Activated naive CD4-positive, alpha-beta T cell treated with anti-CD3 and anti-CD28 coated beads, Interleukin-2, amount 50 U/mL, for 24 hours (primary cell): Measurements from ENCODE around the gene LRRN4CL.
A peak's percentile ranks its signal among the peaks of the same experiment; 100 is the strongest.
"Not testable (repeated sequence)": the region's sequence is repeated elsewhere in the genome, so short reads cannot be mapped to it uniquely, and the experiment has no call there.

Source experiments
- H3K27ac Mint-ChIP-seq: one replicate; pipeline ENCODE4 v1.8.0; 2021; ENCODE audit warnings: mild to moderate bottlenecking, mixed read lengths
- H3K27me3 Mint-ChIP-seq: one replicate; pipeline ENCODE4 v1.8.0; 2021; ENCODE audit warnings: mixed read lengths
- H3K36me3 Mint-ChIP-seq: one replicate; pipeline ENCODE4 v1.8.0; 2021; ENCODE audit warnings: mixed read lengths
- H3K4me1 Mint-ChIP-seq: one replicate; pipeline ENCODE4 v1.8.0; 2021; ENCODE audit warnings: mixed read lengths
- H3K4me3 Mint-ChIP-seq: one replicate; pipeline ENCODE4 v1.8.0; 2021; ENCODE audit warnings: mild to moderate bottlenecking, mixed read lengths
- H3K9me3 Mint-ChIP-seq: one replicate; pipeline ENCODE4 v1.8.0; 2021; ENCODE audit warnings: mixed read lengths

The LRRN4CL gene

DNA sequence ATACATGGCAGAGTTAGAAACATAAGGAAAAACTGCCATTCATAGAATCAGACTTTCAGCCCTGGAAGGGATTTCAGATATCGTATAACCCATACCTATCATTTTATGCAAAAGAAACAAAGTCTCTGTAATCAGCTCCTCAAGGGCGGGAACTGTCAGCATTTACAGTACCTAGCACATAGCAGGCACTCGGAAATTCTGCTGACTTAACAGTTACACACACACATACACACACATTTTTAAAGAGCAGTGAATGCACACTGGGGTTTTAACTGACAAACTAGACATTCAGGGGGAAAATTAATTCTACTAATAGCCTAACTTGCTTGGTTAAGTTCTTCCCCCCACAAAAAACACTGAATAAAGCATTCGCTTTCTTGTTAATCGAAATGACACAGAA, 26.9 kb upstream of the LRRN4CL start:
- Mint-ChIP-seq H3K4me3 (no peak overlapping the region), H3K36me3 (peaks cover 31% of the 10 kb centered on the region), H3K4me1 (peaks cover 52% of the 10 kb centered on the region), H3K9me3 (no peaks in the 10 kb centered on the region), H3K27me3 (no peaks in the 10 kb centered on the region), H3K27ac (peak overlapping the region; percentile 55)

DNA sequence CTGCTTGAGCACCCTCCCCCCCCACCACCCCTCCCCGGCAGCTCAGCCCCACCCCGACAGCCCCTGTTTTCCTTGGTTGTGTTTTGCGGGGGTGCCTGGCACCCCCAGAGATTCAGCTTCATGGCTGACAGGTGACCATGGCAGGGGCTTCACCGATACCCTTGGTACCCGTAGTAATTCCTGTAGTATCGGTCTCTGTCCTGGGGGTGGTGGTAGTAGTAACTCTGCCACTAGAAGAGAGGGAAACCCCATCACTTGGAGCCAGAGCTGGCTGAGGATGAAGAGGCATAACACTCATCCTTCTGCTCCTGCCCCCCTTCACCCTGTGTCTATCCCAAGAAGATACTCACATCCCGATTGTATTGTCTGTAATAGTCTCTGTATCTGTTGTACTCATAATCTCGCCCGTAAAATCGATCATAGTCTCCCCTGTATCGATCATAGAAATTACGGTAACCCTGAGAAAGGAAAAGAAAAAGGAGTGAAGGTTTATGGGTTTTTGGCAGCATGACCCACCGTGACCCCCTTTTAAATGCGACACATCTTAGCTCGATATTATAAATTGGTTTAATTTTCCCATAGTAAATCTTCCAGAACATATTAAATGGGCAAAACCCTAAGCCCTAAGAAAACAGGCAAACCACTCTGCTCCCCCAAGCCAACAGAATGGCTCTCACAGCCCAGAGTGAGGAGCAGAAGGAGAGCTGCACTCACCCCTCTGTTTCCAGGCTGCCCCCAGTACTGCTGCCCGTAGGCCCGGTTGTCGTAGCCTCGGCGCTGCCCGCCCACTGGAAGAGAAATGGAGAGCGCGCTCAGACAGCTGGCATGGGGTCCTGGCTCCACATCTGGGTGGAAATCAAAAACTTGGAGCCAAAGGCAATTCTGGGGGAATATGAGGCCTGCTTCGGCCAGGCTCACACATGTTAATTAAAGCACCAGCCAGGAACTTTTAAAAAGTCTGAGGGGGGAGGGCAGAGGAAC, 26.1 kb upstream of the LRRN4CL start:
- peaks cover 28% of the 10 kb centered on the region for H3K36me3 Mint-ChIP-seq

DNA sequence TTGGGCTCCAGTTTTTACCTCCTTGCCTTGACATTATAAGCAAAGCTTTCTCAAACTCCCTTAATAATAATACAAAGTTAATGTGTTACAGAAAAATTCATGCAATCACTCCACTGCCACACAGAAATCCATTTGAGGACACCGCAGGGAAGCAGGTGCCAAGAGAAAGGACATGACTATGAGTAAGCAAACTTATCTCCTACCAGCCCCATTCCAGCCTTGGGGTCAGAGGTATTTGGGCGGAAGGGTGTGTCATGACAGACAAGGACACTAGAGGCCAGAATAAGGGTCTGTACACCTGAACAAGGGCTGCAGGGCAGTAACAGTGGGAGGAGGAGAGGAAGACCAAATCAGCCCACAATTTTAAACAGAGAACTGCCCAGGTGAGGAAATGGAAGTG, 24.0 kb upstream of the LRRN4CL start:
- peak overlapping the region; percentile 80 for H3K27ac Mint-ChIP-seq
- no peaks in the 10 kb centered on the region for H3K27me3 Mint-ChIP-seq
- H3K4me1 Mint-ChIP-seq = peaks cover 57% of the 10 kb centered on the region
- no peak overlapping the region for H3K4me3 Mint-ChIP-seq
- peaks cover 19% of the 10 kb centered on the region for H3K36me3 Mint-ChIP-seq
- no peaks in the 10 kb centered on the region for H3K9me3 Mint-ChIP-seq

More for the DNA sequence above, 26.1 kb upstream of the LRRN4CL start:
- no peak overlapping the region for H3K4me3 Mint-ChIP-seq
- peaks cover 51% of the 10 kb centered on the region for H3K4me1 Mint-ChIP-seq
- no peaks in the 10 kb centered on the region for H3K9me3 Mint-ChIP-seq
- no peaks in the 10 kb centered on the region for H3K27me3 Mint-ChIP-seq
- peak overlapping the region; percentile 55 for H3K27ac Mint-ChIP-seq

DNA sequence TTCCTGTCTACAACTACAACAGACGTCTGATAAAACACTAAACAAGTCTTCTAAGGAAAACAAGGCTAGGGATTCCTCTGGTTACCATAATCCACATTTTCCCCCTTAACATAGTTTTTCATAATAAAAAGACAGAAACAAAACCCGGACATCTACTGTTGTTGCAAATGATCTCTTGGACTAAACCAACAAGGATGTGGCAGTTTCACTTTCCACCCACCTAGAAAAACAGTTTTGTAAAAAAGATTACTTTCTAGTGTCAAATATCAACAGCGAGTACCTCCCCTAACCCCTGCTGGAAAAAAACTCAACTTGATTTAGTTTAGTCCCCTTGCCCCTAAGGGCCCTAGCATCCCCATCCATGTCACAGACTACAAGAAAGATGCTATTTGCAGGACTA, 23.5 kb upstream of the LRRN4CL start:
- no peak overlapping the region for H3K4me3 Mint-ChIP-seq

DNA sequence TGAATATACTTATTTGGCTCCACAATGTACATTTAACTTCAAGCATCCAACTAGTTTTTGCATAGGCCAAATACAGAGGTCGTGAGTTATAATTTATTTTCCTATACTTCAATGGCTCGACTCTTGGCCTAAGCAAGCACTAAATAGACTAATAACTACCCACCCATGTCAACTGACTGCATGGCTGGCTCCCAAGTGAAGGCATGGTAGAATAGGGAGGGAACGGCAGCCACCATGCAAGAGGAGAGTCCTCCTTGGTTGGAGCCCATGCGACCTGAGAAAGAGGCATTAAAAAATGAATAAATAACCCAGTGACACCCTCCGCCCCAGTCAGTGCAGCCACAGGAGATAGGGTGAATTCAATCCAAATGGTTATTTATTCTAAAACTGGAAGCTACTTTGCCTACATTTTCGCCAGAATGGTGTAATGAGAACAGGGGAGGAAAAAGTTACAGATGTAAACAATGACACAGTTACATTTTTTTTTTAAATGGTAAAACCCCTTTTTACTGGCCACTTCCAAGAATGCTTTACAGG, 23.0 kb upstream of the LRRN4CL start:
- no peaks in the 10 kb centered on the region for H3K9me3 Mint-ChIP-seq
- peaks cover 15% of the 10 kb centered on the region for H3K36me3 Mint-ChIP-seq
- peaks cover 61% of the 10 kb centered on the region for H3K4me1 Mint-ChIP-seq
- H3K4me3 Mint-ChIP-seq = no peak overlapping the region
- no peaks in the 10 kb centered on the region for H3K27me3 Mint-ChIP-seq
- H3K27ac Mint-ChIP-seq = peak overlapping the region; percentile 92

More for the DNA sequence above, 23.5 kb upstream of the LRRN4CL start:
- Mint-ChIP-seq H3K27me3 (no peaks in the 10 kb centered on the region), H3K9me3 (no peaks in the 10 kb centered on the region), H3K4me1 (peaks cover 57% of the 10 kb centered on the region), H3K36me3 (peaks cover 15% of the 10 kb centered on the region), H3K27ac (peak overlapping the region; percentile 92)

DNA sequence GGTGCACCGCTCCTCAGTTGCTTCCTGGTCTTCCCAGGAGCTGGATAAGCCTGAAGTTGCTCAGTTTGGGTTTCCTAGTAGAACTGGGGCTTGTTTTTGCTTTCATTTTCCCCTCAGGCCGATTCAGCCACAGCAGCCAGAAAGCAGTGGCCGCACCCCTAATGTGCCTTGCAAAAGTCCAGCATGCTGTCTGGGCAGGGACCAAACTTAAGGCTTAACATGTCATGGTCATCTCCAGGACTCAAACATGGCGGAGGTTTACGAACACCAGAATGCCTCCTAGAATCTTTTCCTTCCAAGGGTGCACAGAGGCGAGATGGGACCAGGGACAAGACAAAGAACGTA, 20.6 kb upstream of the LRRN4CL start:
- Mint-ChIP-seq H3K4me3 (peak overlapping the region; percentile 92), H3K27me3 (no peaks in the 10 kb centered on the region), H3K36me3 (peaks cover 8% of the 10 kb centered on the region), H3K4me1 (peaks cover 68% of the 10 kb centered on the region), H3K27ac (peak overlapping the region; percentile 93), H3K9me3 (no peaks in the 10 kb centered on the region)

DNA sequence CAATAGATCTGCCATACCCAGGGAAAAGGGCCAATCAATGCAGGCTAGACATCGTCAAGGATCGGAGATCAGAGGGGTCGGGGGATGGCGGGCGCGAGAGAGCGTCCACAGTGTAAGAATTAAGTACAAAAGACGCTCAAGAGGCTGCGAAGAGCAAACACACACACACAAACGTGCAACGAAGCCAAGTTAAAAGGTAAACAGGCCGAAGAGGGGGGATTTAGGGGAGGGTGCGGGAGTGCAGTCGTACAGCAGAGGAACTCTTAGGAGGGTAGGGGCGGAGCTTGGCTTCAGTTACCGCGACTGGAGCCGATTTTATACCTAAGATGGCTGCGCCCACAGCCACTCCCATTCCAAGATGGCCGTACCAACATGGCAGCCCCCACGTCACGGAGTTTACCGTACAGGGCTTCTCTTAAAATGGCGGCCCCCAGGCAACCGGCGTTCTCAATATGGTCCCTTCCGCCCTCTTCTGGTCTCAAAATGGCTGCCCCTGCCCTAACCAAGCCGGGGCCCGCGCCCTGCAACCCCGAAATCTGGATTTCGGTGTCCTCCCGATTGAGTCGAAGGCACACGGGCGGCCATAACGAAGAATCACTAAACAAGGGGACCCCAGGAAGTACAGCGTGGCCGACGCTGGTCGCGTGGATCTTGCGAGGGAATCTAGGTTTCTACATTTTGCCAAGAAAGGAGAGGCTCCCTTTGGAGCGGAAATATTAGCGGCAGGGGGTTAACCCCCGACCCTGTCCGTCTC, 20.1 kb upstream of the LRRN4CL start:
- Mint-ChIP-seq H3K9me3 (no peaks in the 10 kb centered on the region), H3K4me1 (peaks cover 68% of the 10 kb centered on the region), H3K4me3 (peak overlapping the region; percentile 92), H3K27me3 (no peaks in the 10 kb centered on the region), H3K36me3 (peaks cover 8% of the 10 kb centered on the region), H3K27ac (peak overlapping the region; percentile 93)

DNA sequence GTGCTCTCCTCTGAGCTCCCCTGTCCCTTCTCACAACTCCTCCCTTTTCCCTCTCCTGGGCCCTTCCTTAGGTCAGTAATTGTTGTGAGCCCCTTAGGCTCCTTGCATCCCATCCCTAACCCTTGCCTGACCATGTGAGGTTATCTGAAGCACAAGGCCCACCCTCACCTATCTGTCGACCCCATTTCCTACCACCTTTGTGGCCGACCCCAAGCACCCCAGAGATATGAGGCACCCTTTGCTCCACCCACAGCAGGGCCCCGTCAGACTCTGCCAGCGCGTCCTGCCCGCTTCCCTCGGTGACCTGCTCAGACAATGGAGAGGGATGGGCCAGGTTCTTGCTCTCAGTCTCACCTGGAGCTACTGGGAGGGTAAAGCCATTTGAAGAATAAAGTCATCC, 19.5 kb upstream of the LRRN4CL start:
- Mint-ChIP-seq H3K9me3 (no peaks in the 10 kb centered on the region), H3K4me3 (peak overlapping the region; percentile 92), H3K4me1 (peaks cover 65% of the 10 kb centered on the region), H3K27me3 (no peaks in the 10 kb centered on the region), H3K36me3 (peaks cover 8% of the 10 kb centered on the region), H3K27ac (peak overlapping the region; percentile 93)

DNA sequence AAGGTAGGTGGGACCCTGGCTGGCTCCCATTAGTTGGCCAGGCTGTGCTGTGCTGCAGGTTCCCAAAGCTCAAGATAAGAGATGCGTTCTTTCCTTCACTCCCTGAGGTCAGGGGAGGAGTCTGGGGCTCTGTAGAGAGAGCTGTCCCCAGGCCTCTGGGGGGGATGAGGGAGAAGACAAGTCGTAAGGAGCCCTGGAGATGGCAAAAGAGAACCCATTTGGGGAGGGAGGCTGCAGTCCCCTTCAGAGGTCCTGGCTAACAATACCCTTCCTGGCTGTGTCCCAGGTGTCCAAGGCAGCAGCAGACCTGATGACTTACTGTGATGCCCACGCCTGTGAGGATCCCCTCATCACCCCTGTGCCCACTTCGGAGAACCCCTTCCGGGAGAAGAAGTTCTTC, 19.1 kb upstream of the LRRN4CL start:
- Mint-ChIP-seq H3K27me3 (no peaks in the 10 kb centered on the region), H3K4me3 (peak overlapping the region; percentile 92), H3K4me1 (peaks cover 62% of the 10 kb centered on the region), H3K36me3 (peaks cover 8% of the 10 kb centered on the region), H3K9me3 (no peaks in the 10 kb centered on the region), H3K27ac (peak overlapping the region; percentile 93)

DNA sequence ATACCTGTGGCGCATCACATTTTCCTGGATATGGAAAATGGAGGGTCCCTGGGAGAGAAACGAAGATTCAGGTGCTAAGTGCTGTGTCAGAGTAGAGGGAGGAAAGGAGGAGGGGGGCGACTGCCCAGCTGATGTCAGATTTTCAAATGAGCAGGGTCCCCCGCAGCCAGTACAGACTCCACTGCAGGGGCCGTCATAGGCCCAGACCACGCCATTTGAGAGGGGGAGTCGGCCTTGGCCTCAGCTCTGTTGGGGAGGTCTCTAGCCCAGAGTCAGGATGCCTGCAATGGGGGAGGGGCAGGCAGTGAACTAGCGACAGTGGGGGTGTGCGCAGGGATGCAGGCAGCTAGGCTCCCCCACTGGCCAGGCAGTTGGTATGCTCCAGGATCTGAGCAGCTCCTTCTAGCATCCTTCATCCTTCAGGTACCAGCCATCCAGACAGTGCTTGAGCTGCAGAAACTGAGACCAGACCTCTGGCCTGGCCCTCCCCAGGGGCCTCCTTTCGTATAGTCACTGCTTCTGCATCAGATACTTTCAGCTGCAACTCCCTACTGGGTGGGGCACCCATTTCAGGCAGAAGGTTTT, 18.0 kb upstream of the LRRN4CL start, which contains the start of the genes BSCL2 and GNG3:
TSS of gene BSCL2 (minus strand) at position 148 of the 585 bp plus-strand sequence. CDS start 229 bp downstream, outside the sequence.
TSS of gene GNG3 (plus strand) at position 400 of the 585 bp plus-strand sequence. CDS start 620 bp downstream, outside the sequence.
- Mint-ChIP-seq H3K27ac (peak within 1 kb of the TSS; percentile 93), H3K4me3 (peak within 1 kb of the TSS; percentile 92), H3K27me3 (no peaks in the 10 kb centered on the region), H3K36me3 (peaks cover 5% of the 10 kb centered on the region), H3K9me3 (no peaks in the 10 kb centered on the region), H3K4me1 (peaks cover 52% of the 10 kb centered on the region)

DNA sequence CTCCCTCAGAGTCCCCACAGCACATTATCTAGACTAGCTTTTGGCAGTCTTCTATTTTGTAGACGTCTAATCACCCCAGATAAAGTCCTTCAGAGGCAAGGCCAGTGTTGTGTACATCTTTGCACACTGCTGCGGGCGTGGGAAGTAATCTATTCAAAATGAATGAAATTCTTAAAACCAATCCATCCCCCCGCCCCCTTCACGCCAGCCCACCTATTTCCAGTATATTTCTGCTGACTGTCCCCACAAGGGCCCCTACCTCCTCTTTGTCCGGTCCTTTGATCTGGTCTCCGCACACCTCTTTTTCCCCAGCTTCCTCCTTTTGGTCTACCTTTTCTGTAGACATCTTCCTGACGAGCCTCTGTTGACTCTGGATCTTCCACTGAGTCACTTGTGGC, 17.5 kb upstream of the LRRN4CL start:
- peaks cover 48% of the 10 kb centered on the region for H3K4me1 Mint-ChIP-seq
- peaks cover 3% of the 10 kb centered on the region for H3K36me3 Mint-ChIP-seq

DNA sequence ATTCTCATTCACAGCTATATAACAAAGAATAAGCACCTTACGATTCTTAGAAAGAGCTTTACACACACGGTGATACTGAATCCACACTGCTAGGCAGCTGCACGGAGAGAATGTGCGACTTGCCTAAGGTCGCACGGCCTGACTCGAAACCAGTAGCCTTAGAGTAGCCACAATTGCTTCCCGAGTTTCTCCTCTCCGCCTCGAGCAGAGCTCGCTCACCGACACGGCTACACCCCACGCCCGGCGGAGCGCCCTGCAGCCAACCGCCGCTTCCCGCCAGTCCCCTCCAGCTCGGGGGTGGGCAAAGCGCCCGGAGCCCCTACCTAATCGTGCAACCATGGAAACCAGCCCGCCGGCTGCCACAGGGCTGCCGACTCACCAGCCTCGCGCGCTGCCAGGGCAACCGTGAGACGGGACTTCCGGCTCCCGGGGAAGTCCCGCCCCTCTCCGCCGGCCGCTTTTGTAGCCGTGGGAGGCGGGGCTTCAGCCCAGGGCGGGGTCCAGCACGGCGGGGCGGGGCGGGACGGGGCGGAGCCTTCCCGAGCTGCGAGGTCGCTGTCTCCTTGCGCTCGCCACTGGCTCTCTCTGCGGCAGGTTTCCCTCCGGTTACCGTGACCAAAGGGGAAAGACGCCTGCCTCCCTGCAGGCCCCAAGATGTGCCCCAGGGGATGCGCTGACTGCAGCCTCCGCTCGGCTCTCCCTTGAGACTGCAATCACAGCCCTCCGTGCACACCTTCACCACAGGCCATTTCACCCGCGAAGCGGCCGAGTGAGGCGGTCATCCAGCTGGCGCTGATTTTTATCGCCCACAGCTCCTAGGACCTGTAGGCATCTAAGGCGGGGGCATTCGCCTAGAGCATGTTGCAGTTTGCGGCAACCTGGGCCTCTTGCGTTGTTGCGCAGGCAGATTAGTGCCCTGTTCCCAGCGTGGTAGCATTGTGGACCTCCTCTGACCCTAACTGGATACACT, 16.8 kb upstream of the LRRN4CL start:
- Mint-ChIP-seq H3K4me3 (peak overlapping the region; percentile 93), H3K27ac (peak overlapping the region; percentile 46), H3K9me3 (no peaks in the 10 kb centered on the region), H3K4me1 (peaks cover 48% of the 10 kb centered on the region), H3K36me3 (peaks cover 3% of the 10 kb centered on the region), H3K27me3 (no peaks in the 10 kb centered on the region)

More for the DNA sequence above, 17.5 kb upstream of the LRRN4CL start:
- H3K27me3 Mint-ChIP-seq = no peaks in the 10 kb centered on the region
- H3K9me3 Mint-ChIP-seq = no peaks in the 10 kb centered on the region
- H3K27ac Mint-ChIP-seq = peak overlapping the region; percentile 41
- peak overlapping the region; percentile 58 for H3K4me3 Mint-ChIP-seq

DNA sequence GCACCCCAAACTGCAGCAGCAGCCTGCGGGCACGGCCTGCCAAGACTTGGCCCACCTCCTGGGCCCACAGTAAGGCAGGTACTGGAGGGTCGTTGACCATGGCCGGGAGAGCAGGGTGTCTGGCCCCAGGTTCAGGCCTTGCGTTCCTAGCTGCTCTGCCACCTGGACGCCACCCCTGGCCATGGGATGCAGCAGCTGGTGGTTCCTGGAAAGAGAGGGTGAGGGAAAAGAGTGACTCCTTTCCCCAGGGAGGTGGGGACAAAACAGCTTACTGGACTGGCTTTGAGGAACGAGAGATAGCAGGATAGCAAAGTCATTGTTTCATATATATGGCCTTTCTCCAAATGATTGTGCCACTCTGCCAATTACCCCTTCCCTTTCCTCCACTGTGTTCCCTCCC, 16.1 kb upstream of the LRRN4CL start:
- peak overlapping the region; percentile 87 for H3K27ac Mint-ChIP-seq
- no peaks in the 10 kb centered on the region for H3K9me3 Mint-ChIP-seq
- peaks cover 1% of the 10 kb centered on the region for H3K36me3 Mint-ChIP-seq
- H3K4me3 Mint-ChIP-seq = peak overlapping the region; percentile 93
- no peaks in the 10 kb centered on the region for H3K27me3 Mint-ChIP-seq
- peaks cover 44% of the 10 kb centered on the region for H3K4me1 Mint-ChIP-seq

DNA sequence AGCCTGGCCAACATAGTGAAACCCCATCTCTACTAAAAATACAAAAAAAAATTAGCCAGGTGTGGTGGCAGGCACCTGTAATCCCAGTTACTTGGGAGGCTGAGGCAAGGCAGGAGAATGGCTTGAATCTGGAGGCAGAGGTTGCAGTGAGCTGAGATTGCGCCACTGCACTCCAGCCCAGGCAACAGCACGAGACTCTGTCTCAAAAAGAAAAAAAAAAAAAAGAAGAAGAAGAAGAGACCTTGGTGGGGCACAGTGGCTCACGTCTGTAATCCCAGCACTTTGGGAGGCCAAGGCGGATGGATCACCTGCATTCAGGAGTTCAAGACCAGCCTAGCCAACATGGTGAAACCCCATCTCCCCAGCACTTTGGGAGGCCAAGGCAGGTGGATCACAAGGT, 14.6 kb upstream of the LRRN4CL start:
- not testable (repeated sequence) for H3K36me3 Mint-ChIP-seq, H3K9me3 Mint-ChIP-seq, H3K4me3 Mint-ChIP-seq, H3K27ac Mint-ChIP-seq, H3K27me3 Mint-ChIP-seq
- H3K4me1 Mint-ChIP-seq = peaks cover 34% of the 10 kb centered on the region
